Middle frontal gyrus (tissue), 1 donor: ENCODE results near the gene GNB5.

Experiments
- DNase-seq: peaks from one replicate; pipeline ENCODE4 v3.0.0-alpha.2; 2015; ENCODE audit warnings: low spot score; ENCODE audit errors: extremely low spot score

The GNB5 gene

DNA sequence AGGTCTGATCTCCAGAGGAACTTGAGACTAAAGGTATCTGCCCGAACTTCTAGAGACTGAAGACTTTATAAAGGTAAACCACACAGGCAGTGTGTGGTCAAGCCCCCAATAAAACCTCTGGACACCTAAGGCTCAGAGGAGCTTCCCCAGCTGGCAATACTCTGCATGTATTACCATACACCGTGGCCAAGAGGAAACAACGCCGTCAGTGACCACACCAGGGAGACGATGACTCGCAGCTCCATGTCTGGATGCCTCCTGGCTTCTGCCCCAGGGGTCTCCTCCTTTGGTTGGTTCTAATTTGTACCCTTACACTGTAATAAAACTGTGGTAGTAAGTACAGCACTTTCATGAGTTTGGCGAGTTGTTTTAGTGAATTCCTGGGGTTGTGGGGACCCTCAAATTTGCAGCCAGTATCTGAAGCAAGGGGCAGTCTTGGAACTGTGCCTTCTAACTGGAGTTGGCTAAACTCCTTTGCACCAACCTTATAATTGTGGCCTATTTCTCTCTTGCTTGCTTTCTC, 46.5 kb downstream of the GNB5 start:
- no peak for DNase-seq

- no peak for DNase-seq
These were observed 47.3 kb downstream of the GNB5 start for GRCh38 chr15:52143873-52144272.

- DNase-seq, result no peak
These were observed 50.5 kb downstream of the GNB5 start for GRCh38 chr15:52140646-52141045.

DNA sequence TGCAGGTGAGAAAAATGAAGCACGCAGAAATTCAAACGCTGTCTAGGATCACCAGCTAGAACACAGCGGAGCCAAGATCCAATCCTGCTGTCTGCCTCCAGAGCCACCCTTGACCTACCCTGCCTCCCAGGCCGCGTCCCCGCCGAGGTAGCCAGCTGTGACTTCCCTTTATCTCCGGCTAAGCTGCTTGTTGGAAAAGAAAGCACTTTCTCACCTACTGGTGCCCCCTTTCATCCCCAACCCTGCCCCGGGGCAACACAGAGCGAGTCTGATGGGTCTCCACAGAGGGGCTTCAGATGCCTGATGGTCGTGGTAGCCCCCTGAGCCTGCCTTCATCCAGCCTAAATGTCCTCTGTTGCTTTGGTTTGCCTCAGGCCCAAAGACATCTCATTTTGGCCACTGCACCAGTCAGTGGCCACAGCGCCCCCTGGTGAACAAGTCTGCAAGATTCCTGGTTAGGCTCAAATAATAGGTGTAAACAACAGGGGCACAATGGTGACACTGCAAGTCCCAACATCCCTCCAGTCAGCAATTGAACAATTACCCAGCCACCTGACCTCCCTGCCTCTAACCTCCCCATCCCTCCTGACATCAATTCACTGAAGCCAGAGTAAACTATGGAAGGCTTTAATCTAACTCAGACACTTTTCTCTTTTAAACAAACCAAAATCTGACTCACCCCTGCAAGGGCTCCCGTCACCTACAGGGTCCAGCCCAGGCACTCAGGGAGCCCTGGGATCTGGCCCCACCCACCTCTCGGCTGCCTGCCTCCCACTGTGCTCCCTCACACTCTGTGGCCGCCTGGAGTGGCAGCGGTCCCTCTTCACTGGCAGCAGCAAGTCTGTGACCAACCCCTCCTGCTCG, 51.4 kb downstream of the GNB5 start:
- DNase-seq, result peak; percentile 32

DNA sequence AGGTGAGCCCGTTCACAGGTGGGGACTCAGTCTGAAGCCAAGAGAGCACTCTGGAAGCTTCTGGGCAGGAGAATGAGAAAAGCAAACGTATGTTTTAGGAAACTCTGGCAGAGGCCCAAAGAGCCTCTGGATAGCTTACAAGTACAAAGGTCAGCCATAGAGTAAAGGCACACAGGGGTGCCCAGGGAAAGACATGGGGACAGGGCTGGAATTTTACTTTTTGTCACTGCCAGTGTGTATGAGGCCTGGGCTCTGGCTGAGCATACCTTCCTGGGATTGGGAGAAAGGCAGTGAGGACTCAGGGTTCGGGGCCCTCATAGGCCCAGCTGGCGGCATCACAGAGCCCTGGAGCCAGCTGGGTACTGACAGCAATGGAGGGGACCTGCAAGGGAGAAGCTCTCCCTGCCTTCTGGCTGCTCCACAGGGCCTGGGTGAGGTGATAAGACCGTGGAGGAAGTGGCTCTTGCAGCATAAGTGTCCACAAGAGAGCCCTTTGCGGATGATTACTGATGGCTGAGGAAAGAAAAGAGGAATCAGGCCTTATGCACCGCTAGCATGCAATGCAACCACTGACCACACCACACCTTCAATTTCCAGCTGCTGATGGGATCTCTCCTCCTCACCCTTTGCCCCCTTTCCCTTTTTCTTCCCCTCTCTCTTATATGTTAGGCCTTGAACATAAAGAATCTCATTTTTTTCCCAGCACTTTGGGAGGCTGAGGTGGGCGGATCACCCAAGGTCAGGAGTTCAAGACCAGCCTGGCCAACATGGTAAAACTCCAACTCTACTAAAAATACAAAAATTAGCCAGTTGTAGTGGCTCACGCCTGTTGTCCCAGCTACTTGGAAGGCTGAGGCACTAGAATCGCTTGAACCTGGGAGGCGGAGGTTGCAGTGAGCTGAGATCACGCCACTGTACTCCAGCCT, 53.5 kb downstream of the GNB5 start:
- DNase-seq, result no peak

DNA sequence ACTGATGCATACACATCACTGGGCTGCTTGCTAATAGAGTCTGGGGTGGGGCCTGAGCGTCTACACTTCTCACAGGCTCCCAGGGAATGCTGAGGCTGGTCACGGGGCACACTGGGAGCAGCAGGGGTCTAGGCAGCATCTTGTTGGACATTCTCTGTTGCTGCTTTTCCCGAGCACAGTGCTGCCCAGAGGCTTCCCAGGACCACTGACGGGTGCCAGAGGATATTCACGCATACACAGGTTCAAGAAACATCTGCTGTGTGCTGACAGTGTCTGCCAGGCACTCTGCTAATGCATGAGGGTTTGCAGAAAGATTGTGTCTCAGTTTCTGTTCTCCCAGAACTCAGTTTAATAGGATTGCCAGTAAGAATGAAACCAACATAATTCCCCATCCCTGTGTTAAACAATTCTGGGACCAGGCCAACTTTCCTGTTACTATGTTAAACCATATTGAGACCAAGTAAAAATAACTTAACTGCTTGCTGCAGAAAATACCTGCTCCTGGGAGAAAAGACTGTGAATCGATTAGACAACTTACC, 54.7 kb downstream of the GNB5 start:
- no peak for DNase-seq

- no peak for DNase-seq
These were observed 56.6 kb downstream of the GNB5 start for GRCh38 chr15:52134502-52135144.

DNA sequence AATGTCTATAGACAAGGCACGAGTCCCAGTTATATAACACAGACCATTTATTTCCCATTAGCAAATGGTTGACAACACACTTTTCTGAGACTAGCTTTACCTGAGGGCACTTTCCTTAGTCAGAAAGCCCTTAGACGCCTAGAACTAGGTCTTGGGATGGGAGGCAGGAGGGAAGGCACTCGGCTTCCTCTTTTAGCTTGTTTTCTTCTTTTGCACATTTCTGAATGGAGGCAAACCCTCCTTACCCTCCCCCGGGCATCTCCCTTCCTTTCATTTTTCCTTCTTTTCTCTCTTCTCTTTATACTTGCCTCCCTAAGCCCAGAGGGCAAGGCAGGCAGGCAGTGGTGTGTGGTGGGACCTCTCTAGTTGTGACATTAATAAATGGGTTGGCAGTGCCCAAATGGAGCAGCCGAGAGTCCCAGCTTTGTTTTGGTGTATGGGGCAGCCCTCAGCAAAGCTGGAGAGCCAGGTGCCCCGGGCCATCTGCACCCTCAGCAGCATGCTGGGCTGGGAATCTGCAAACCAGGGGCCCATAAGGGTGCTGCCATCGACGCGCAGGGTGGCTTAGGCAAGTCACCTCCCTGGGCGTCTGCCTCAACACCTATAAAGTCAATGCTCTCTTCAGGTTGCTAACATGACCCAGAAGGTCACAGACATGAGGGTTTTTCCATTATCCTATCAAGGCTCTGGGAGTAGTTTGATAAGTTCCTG, 57.5 kb downstream of the GNB5 start:
- DNase-seq, result no peak

DNA sequence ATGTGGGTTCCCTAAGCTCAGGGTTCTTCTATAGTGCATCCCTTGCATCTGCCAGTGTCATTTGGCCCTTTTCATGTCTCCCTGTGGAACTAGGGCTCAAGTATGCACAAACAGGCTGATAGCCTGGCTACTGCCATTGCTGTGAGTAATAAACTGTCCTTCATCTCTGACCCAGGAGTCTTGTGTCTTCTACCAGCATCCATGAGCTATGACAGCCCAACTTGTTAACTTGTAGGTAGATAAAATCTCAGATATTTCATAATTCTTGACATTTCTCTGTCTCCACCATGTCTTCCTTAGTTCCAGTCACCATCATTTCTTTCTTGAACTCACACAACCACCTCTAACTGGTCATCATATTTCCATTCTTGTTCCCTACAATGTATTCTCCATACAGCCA, 59.1 kb downstream of the GNB5 start:
- no peak for DNase-seq

- DNase-seq, result no peak
These were observed 62.6 kb downstream of the GNB5 start for GRCh38 chr15:52128568-52128967.

- no peak for DNase-seq
These were observed 66.8 kb downstream of the GNB5 start for GRCh38 chr15:52124270-52124880.

GRCh38 chr15:52121896-52122295, 69.3 kb downstream of the GNB5 start:
- no peak for DNase-seq

DNA sequence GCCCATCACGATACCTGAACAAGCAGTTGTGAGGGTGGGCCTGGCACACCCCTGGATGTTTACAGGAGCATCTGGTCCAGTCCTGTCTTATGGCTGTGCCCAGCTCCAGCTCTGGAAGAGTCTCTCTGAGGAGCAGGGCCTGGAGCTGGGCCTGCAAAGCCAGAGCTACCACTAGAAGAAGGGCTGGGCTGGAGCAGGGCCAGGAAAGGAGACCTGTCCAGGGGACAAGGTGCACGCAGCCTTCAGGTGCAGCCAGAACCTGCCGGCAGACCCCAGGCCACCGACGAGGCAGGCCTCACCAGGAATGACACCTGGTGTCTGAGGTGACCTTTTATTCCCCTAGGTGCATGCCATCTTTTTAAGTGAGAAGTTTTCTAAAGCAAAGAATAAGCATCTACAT, 70.2 kb downstream of the GNB5 start:
- no peak for DNase-seq

GRCh38 chr15:52120488-52120887, 70.7 kb downstream of the GNB5 start:
- DNase-seq, result no peak

DNA sequence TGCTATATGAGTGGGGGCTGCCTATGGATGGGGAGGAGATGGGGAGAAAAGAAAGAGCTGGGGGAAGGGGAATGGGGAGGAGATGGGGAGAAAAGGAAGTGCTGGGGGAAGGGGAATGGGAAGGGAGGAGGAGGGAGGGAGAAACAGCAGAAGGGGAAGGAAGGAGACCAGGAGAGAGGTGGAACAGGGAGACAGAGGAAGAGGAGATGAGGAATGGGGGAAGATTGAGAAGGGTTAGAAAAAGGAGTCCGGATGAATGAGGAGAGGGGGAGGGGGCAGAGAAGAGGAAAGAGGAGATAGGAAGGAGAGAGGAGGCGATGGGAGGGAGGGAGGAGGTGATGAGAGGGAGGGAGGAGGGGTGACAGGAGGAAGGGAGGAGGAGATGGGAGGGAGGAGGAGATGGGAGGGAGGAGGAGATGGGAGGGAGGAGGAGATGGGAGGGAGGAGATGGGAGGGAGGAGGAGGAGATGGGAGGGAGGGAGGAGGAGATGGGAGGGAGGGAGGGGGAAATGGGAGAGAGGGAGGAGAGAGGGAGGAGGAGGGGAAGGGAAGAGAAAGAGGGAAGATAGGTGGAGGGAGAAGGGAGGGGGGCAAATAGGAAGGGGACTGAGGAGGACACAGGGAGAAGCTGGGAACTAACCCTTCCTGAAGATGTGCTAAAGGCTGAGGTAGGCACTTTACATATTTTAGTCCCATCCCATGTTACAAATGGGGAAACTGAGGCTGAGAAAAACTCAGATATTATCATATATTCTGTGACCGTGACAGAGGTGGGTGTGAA, 72.0 kb downstream of the GNB5 start:
- DNase-seq, result no peak

DNA sequence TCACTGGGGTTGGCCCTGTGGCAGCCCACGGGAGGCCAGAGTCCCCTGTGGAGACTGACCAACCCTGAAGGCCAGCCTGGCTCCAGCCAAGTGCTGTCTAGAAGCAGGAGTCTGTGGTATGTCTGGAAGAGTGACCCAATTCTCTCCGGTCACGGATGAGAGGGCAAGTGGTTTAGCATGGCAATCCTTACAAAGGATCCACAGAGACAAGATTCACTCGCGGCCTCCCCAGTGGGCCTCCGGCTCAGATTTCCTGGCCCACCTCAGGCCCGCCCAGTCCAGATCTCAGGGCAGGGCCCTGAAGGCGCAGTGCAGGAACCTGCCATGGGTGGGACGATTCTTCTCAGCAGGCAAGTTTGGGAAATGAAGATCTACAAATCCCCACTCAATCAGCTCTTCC, 73.6 kb downstream of the GNB5 start:
- no peak for DNase-seq

GRCh38 chr15:52115598-52116427, 75.4 kb downstream of the GNB5 start:
- no peak for DNase-seq

DNA sequence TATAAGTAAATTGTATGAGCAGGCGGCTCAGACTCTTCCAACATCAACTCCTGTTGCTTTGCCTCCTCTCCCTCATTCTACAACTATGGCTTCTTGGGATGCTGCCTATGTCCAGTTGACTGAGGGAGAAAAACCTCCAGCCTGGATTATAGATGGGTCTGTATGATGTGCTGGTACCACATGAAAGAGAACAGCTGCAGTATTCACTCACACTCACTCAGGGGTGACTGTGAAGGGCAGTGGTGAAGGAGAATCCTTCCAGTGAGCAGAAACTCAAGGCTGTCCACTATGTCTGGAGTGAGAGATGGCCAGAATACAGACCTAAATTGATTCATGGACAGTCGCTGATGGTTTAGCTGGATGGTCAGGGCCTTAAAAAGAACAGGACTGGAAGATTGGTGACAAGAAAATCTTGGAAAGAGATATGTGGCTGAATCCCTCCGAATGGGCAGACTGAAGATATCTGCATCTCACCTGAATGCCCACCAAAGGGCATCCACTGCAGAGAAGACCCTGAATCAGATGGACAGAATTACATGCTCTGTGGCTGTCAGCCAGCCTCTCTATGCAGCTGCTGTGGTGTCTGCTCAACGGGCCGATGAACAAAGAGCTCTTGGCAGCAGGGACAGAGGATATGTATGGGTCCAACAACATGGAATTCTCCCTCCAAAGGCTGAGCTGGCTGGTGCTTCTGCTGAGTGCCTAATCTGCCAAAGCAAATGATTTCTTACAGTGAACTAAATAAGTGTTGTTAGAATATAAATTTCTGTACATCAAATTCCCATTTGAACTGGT, 76.7 kb downstream of the GNB5 start:
- peak; percentile 24 for DNase-seq
